GM19438 (cell line): ENCODE measurements around the gene MIEF1.
"Not testable (repeated sequence)": the region's sequence is repeated elsewhere in the genome, so short reads cannot be mapped to it uniquely, and the experiment has no call there.

Source experiments
- ATAC-seq: cut with Tn5 transposase; IDR thresholded peaks from one replicate; pipeline ENCODE4 v1.9.1; 2021; ENCODE audit warnings: low read depth; ENCODE audit not compliant: unreplicated experiment

The MIEF1 gene

GRCh38 chr22:39511226-39511625 lies 9.1 kb downstream of the MIEF1 start:
- no peak for ATAC-seq

GRCh38 chr22:39512026-39512425 lies 9.9 kb downstream of the MIEF1 start:
- ATAC-seq: no peak

DNA sequence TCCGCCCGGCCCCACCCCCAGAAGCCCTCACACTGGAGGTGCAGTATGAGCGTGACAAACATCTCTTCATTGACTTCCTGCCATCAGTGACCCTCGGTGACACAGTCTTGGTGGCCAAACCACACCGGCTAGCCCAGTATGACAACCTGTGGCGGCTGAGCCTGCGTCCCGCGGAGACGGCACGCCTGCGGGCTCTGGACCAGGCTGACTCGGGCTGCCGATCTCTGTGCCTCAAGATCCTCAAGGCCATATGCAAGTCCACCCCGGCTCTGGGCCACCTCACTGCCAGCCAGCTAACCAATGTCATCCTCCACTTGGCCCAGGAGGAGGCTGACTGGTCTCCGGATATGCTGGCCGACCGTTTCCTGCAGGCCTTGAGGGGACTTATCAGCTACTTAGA lies 11.7 kb downstream of the MIEF1 start:
- no peak for ATAC-seq

- no peak for ATAC-seq
These were observed 12.4 kb downstream of the MIEF1 start for GRCh38 chr22:39514373-39514973.

GRCh38 chr22:39515266-39516050 lies 13.4 kb downstream of the MIEF1 start:
- ATAC-seq: no peak

DNA sequence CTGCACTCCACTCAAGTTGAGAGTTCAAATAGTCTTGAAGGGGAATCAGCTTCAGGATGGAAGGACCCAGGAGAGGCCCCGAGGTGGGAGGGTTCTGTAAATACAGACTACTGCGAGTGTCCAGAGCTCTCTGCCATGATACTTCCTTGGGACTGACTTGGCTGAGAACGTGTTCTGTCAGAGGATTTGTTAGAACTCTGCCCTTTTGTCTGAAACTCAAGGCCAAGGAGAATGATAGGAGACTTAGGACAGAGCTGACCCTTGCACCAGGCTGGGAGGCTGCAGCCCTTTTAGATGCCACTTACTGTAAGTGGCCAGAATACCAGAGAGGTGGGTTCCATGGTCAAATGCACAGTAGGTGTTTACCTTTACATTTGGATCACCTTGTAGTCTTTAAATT lies 15.4 kb downstream of the MIEF1 start:
- ATAC-seq: no peak

DNA sequence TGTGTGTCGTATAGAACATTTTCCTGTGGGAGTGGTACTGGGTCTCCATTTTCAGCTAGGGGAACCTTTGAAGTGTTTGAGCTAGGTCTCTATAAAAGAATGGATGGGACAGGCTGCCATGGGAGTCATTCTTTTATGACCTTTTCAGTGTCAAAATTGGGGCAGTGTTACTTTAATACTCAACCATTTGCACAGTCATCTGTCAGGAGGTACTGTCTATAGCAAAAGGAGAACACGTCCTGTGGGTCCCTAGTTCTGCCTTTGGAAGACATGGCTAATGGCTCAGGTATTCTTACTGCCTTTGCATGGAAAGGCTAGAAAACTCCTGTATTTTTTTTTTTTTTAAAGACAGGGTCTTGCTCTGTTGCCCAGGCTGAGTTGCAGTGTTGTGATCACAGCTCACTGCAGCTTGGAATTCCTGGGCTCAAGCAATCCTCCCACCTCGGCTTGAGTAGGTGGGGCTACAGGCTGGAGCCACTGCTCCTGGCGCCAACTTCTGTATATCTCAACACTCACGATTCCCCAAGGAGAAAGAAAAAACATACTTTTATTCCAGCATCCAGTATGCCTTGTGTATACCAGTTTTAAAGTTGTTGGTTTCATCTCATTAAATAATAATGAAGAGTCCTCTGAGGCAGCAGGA lies 16.2 kb downstream of the MIEF1 start:
- ATAC-seq: no peak

GRCh38 chr22:39518996-39519680 lies 17.0 kb downstream of the MIEF1 start:
- no peak for ATAC-seq

DNA sequence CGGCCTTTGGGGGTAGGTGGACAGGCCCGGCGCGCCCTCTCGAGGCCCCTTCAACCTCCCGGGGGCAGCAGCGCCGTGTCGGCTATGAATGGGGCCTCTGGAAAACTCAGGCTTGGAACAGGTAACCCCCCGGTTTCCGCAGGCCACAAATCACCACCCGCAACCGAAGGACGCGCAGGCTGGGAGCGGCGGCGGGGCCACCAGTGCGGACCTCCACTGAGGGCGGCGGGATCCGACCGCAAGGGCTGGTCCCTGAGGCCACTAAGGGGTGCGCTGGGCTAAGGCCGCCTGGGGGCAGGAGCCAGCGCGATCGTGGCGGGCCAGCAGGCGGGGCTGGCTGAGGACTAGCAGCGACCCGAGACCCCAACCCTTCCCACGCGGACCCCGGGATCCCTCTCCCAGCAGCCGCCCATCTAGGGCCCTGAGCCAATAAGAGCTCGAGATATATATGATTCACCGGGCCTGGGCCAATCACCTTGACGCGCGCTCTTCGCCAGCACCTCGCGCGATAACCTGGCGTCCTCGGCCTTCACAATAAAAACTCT lies 17.7 kb downstream of the MIEF1 start:
- peak; percentile 87 for ATAC-seq

DNA sequence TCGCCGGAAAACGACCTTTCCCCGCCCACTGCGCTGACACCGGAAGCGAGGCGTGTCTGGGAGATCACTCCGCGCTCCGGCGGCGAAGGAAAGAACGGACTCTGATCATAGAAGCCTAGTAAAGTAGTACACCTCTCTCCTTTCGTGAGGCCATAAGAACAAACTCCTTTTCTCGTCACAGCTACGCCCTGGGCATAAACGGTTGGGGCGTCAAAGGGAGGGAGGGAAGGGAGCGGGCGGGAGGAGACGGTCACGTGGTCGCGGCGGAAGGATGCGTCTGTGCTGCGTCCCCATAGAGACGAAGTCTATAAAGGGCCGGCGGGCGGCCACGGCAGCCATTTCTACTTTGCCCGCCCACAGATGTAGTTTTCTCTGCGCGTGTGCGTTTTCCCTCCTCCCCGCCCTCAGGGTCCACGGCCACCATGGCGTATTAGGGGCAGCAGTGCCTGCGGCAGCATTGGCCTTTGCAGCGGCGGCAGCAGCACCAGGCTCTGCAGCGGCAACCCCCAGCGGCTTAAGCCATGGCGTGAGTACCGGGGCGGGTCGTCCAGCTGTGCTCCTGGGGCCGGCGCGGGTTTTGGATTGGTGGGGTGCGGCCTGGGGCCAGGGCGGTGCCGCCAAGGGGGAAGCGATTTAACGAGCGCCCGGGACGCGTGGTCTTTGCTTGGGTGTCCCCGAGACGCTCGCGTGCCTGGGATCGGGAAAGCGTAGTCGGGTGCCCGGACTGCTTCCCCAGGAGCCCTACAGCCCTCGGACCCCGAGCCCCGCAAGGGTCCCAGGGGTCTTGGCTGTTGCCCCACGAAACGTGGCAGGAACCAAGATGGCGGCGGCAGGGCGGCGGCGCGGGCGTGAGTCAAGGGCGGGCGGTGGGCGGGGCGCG lies 18.4 kb downstream of the MIEF1 start, which contains the start of gene ATF4:
ATF4 (plus strand) TSS at position 337 of the 880 bp plus-strand sequence. CDS start 884 bp downstream, outside the sequence.
- ATAC-seq: peak; percentile 7

GRCh38 chr22:39521106-39521885 lies 19.2 kb downstream of the MIEF1 start:
- not testable (repeated sequence) for ATAC-seq

- not testable (repeated sequence) for ATAC-seq
These were observed 20.0 kb downstream of the MIEF1 start for GRCh38 chr22:39522091-39522490.

- no peak for ATAC-seq
These were observed 20.6 kb downstream of the MIEF1 start for GRCh38 chr22:39522567-39523300.

DNA sequence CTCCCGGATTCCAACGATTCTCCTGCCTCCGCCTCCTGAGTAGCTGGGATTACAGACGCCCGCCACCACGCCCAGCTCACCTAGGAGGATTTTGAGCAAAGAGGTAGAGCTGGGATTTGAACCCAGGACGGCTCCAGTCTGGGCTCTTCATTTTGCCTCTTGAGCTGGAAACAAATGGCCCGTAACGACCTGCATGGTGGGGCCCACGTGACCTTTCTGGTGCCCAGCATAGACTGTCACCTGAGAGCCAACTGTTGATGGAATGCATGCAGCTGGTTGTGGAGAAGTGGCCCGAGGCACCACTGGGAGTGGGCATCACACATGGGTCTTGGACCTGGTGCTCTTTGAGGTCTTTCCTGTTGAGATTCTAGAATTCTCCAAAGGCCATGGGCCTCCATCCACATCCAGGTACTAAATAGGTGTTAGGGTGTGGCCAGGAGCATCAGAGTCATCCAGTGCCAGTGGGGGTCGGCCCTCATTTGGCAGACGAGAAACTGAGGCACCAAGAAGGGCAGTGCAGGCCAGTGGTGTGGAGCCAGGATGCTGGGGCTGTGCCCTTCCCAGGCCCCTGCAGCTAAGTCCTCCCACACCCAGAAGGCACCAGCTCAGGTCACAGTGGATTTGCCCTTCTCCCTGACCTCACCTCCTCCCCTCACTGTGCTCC lies 22.1 kb downstream of the MIEF1 start:
- ATAC-seq: no peak

- ATAC-seq: no peak
These were observed 22.9 kb downstream of the MIEF1 start for GRCh38 chr22:39524753-39525657.

DNA sequence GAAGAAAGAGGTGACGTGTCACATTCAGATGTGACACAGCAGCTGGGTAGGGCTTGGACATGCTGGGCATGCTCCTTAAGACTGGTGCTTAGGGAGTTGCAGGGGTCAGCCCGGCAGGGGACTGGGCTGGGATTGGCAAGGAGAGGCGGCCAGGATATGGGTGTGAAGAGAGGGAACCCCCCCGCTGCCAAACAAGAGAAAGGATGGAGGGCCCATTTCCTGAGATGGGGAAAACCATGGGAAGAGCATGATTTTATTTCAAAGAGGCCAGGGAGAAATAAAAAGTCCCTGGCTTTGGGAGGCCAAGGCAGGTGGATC lies 23.5 kb downstream of the MIEF1 start:
- ATAC-seq: no peak

DNA sequence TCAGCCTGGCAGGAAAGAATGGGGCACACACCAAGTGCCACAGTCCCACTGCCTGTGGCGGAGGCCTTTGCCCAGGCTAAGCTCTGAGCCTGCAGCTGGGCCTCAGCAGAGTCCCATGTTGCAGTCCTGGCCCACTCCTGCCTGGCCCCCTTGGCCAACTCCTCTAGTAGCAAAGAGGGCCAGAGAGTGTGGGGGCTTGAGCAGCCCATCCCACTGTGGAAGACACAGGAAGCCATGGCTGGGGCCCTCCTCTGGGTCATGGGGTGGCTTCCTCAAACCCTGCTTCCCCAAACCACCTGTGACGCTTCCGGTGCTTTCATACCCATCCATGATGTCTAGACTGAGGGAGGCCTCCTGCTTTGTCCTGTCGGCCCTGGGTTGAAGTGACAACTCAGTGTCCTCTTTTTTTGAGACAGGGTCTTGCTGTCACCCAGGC lies 24.7 kb downstream of the MIEF1 start:
- ATAC-seq: no peak
